Trophoblast cell (in vitro differentiated cells and primary cell): ENCODE data around the gene BIRC7.

Experiments
- DNase-seq, 2 donors: peaks; one replicate each; pipeline ENCODE4 v3.0.0-alpha.2; 2016
- H2AFZ ChIP-seq: 2 replicates; pipeline ENCODE4 v1.6.1; 2013; ENCODE audit warnings: low read length, moderate library complexity, mild to moderate bottlenecking; ENCODE audit not compliant: insufficient read depth, poor library complexity
- H2AK5ac ChIP-seq: 2 replicates; pipeline ENCODE4 v1.6.1; 2013; ENCODE audit warnings: mild to moderate bottlenecking, low read length
- H2BK120ac ChIP-seq: 2 replicates; pipeline ENCODE4 v1.6.1; 2013; ENCODE audit warnings: low read length, mild to moderate bottlenecking, moderate library complexity; ENCODE audit not compliant: insufficient read depth, poor library complexity
- H2BK12ac ChIP-seq: 2 replicates; pipeline ENCODE4 v1.6.1; 2013; ENCODE audit warnings: mild to moderate bottlenecking, low read length, moderate library complexity
- H2BK5ac ChIP-seq: 2 replicates; pipeline ENCODE4 v1.6.1; 2013; ENCODE audit warnings: low read length, low read depth, moderate library complexity, mild to moderate bottlenecking; ENCODE audit not compliant: poor library complexity
- H3K14ac ChIP-seq: 2 replicates; pipeline ENCODE4 v1.6.1; 2013; ENCODE audit warnings: mild to moderate bottlenecking, low read length
- H3K18ac ChIP-seq: 2 replicates; pipeline ENCODE4 v1.6.1; 2013; ENCODE audit warnings: mild to moderate bottlenecking, low read length
- H3K23ac ChIP-seq: 2 replicates; pipeline ENCODE4 v1.6.1; 2013; ENCODE audit warnings: low read length
- H3K27ac ChIP-seq: 2 replicates; pipeline ENCODE4 v1.5.1; 2013; ENCODE audit warnings: low read depth, mild to moderate bottlenecking, inconsistent platforms, low read length, moderate library complexity
- H3K27me3 ChIP-seq: 2 replicates; pipeline ENCODE4 v1.6.1; 2013; ENCODE audit warnings: inconsistent platforms, mild to moderate bottlenecking, low read length, moderate library complexity; ENCODE audit not compliant: insufficient read depth
- H3K36me3 ChIP-seq, 2 experiments: 1 replicate in 1 of 2; 2 replicates in 1 of 2; pipeline ENCODE4 v1.6.1; 2013; ENCODE audit warnings: low read length in 2 of 2, mild to moderate bottlenecking in 2 of 2, moderate library complexity in 1 of 2; ENCODE audit not compliant: insufficient read depth in 2 of 2, control insufficient read depth in 1 of 2
- H3K4ac ChIP-seq: 2 replicates; pipeline ENCODE4 v1.6.1; 2013; ENCODE audit warnings: low read depth, mild to moderate bottlenecking, low read length, moderate library complexity
- H3K4me1 ChIP-seq, 2 experiments: 1 replicate in 1 of 2; 2 replicates in 1 of 2; pipeline ENCODE4 v1.6.1; 2013; ENCODE audit warnings: low read length in 2 of 2, mild to moderate bottlenecking in 2 of 2, moderate library complexity in 1 of 2; ENCODE audit not compliant: insufficient read depth in 2 of 2, control insufficient read depth in 1 of 2
- H3K4me2 ChIP-seq: 2 replicates; pipeline ENCODE4 v1.6.1; 2013; ENCODE audit warnings: inconsistent platforms, mild to moderate bottlenecking, low read length, moderate library complexity
- H3K4me3 ChIP-seq: 2 replicates; pipeline ENCODE4 v1.5.1; 2013; ENCODE audit warnings: mild to moderate bottlenecking, low read depth, low read length, inconsistent platforms
- H3K79me1 ChIP-seq: one replicate; pipeline ENCODE4 v1.6.1; 2013; ENCODE audit warnings: low read length
- H3K79me2 ChIP-seq: 2 replicates; pipeline ENCODE4 v1.6.1; 2013; ENCODE audit warnings: low read length, mild to moderate bottlenecking; ENCODE audit not compliant: control insufficient read depth, insufficient read depth, poor library complexity
- H3K9ac ChIP-seq: 2 replicates; pipeline ENCODE4 v1.6.1; 2013; ENCODE audit warnings: mild to moderate bottlenecking, low read length
- H3K9me3 ChIP-seq: 2 replicates; pipeline ENCODE4 v1.6.1; 2013; ENCODE audit warnings: low read depth, mild to moderate bottlenecking, control low read depth, inconsistent platforms, low read length; ENCODE audit not compliant: insufficient read depth
- H4K12ac ChIP-seq: 2 replicates; pipeline ENCODE4 v1.6.1; 2013; ENCODE audit warnings: low read depth, mild to moderate bottlenecking, low read length, moderate library complexity
- H4K8ac ChIP-seq: 2 replicates; pipeline ENCODE4 v1.6.1; 2013; ENCODE audit warnings: low read depth, mild to moderate bottlenecking, low read length, moderate library complexity
- H4K91ac ChIP-seq: one replicate; pipeline ENCODE4 v1.6.1; 2013; ENCODE audit warnings: low read depth, mild to moderate bottlenecking, low read length, moderate library complexity
- WGBS: extraction: QIAGEN DNeasy Blood & Tissue Kit; methylation state at CpG from one replicate; pipeline ENCODE4 v1.1.7; 2013; ENCODE audit warnings: missing lambda C conversion rate; ENCODE audit not compliant: insufficient read length, insufficient coverage; ENCODE audit errors: extremely low coverage; 5-methylcytosine and 5-hydroxymethylcytosine counted together

Gene BIRC7

GRCh38 chr20:63287697-63288580, 52.2 kb downstream of the BIRC7 start:
- H4K8ac ChIP-seq, result no peak overlapping the region
- WGBS, result no CpG with 5 or more reads among the region's 55 CpGs

GRCh38 chr20:63288581-63289251, 53.0 kb downstream of the BIRC7 start:
- no peak overlapping the region for H2BK5ac ChIP-seq
- H4K91ac ChIP-seq, result no peak overlapping the region
- H2BK12ac ChIP-seq, result no peak overlapping the region
- H3K4me1 ChIP-seq, result peaks cover 0 to 6% of the 10 kb centered on the region in 2 experiments
- H3K4ac ChIP-seq, result no peak overlapping the region
- no peak overlapping the region for H3K27ac ChIP-seq
- no CpG with 5 or more reads among the region's 28 CpGs for WGBS
- no peak overlapping the region for H3K14ac ChIP-seq
- H3K79me2 ChIP-seq, result no peaks in the 10 kb centered on the region
- H3K23ac ChIP-seq, result no peak overlapping the region
- H2AK5ac ChIP-seq, result no peak overlapping the region
- H3K4me2 ChIP-seq, result no peak overlapping the region
- DNase-seq, result no peak
- H3K18ac ChIP-seq, result no peak overlapping the region
- H4K12ac ChIP-seq, result no peak overlapping the region
- no peak overlapping the region for H2BK120ac ChIP-seq
- no peaks in the 10 kb centered on the region for H3K27me3 ChIP-seq
- H4K8ac ChIP-seq, result no peak overlapping the region
- H3K4me3 ChIP-seq, result no peak overlapping the region
- no peak overlapping the region for H3K9ac ChIP-seq
- no peak overlapping the region for H2AFZ ChIP-seq
- no peaks in the 10 kb centered on the region for H3K79me1 ChIP-seq
- peaks cover 2% of the 10 kb centered on the region for H3K9me3 ChIP-seq
- peaks cover 63 to 66% of the 10 kb centered on the region in 2 experiments for H3K36me3 ChIP-seq

More at GRCh38 chr20:63287697-63288580, 52.2 kb downstream of the BIRC7 start:
- H3K27ac ChIP-seq, result no peak overlapping the region
- no peak overlapping the region for H3K23ac ChIP-seq
- no peak overlapping the region for H3K14ac ChIP-seq
- no peaks in the 10 kb centered on the region for H3K79me1 ChIP-seq
- H3K79me2 ChIP-seq, result no peaks in the 10 kb centered on the region
- no peak overlapping the region for H4K12ac ChIP-seq
- no peak for DNase-seq
- H3K4me2 ChIP-seq, result no peak overlapping the region
- no peak overlapping the region for H2BK120ac ChIP-seq
- H2AFZ ChIP-seq, result no peak overlapping the region
- H2BK5ac ChIP-seq, result no peak overlapping the region
- H3K9ac ChIP-seq, result no peak overlapping the region
- no peak overlapping the region for H4K91ac ChIP-seq
- no peak overlapping the region for H3K4ac ChIP-seq
- H3K36me3 ChIP-seq, result peaks cover 71 to 74% of the 10 kb centered on the region in 2 experiments
- H3K4me1 ChIP-seq, result peaks cover 0 to 6% of the 10 kb centered on the region in 2 experiments
- H2AK5ac ChIP-seq, result no peak overlapping the region
- no peak overlapping the region for H3K4me3 ChIP-seq
- H3K18ac ChIP-seq, result no peak overlapping the region
- no peak overlapping the region for H2BK12ac ChIP-seq
- peaks cover 2% of the 10 kb centered on the region for H3K9me3 ChIP-seq
- H3K27me3 ChIP-seq, result no peaks in the 10 kb centered on the region

DNA sequence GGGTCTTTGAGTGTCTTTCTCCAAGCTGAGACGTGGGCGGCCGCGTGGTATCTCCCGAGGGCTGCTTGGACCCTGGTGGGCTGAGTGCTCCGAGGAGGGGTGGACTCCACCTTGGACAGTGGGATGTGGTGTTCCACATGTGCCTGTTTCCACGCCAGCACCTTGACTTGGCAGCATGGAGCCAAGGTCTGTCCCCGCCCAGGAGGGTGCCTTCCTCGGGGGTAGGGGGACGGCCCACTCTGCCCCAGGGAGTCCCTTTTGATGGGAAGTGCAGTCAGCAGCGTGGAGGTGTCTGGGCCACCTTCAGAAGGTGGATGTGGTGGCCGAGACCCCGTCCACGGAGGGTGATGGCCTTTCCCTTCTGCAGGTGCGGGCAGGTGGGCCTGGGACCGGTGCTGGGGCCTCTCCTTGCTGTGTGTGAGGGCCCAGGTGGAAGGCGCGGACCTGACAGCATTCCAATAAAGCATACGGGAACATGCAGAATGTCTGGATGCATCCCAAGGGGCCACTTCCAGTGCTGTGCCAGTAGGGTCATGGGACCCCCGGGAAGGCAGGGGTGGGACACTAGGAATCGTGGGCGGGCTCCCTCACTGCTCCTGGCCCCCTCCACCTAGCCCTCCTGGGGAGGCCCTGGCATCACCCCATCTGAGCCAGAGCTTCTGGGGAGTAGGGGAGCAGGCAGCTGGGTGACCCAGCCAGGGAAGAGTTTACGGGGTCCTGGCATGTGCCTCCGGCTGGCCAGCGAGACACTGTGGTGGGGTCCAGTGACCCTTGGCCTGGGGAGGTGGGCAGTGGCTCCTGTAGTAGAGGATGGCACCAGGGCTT, 53.8 kb downstream of the BIRC7 start:
- Histone ChIP-seq H3K4me2 (no peak overlapping the region), H3K36me3 (peaks cover 55 to 58% of the 10 kb centered on the region in 2 experiments)
- WGBS, result no CpG with 5 or more reads among the region's 25 CpGs

More for the DNA sequence above, 53.8 kb downstream of the BIRC7 start:
- no peak overlapping the region for H3K4ac ChIP-seq
- H2BK12ac ChIP-seq, result no peak overlapping the region
- H2BK120ac ChIP-seq, result no peak overlapping the region
- no peaks in the 10 kb centered on the region for H3K27me3 ChIP-seq
- no peak overlapping the region for H3K18ac ChIP-seq
- no peak overlapping the region for H3K9ac ChIP-seq
- no peak overlapping the region for H4K91ac ChIP-seq
- H3K27ac ChIP-seq, result no peak overlapping the region
- H3K79me2 ChIP-seq, result no peaks in the 10 kb centered on the region
- no peak overlapping the region for H2AFZ ChIP-seq
- no peak overlapping the region for H3K14ac ChIP-seq
- H2AK5ac ChIP-seq, result no peak overlapping the region
- DNase-seq, result no peak
- no peak overlapping the region for H3K23ac ChIP-seq
- no peaks in the 10 kb centered on the region for H3K79me1 ChIP-seq
- no peak overlapping the region for H4K12ac ChIP-seq
- H4K8ac ChIP-seq, result no peak overlapping the region
- peaks cover 2% of the 10 kb centered on the region for H3K9me3 ChIP-seq
- H2BK5ac ChIP-seq, result no peak overlapping the region
- H3K4me1 ChIP-seq, result peaks cover 0 to 6% of the 10 kb centered on the region in 2 experiments
- H3K4me3 ChIP-seq, result no peak overlapping the region
